IPS-18c (cell line): ENCODE measurements around the gene SMC4.
A peak's percentile ranks its signal among the peaks of the same experiment; 100 is the strongest.
"Not testable (repeated sequence)": the region's sequence is repeated elsewhere in the genome, so short reads cannot be mapped to it uniquely, and the experiment has no call there.

Experiments used
- H3K4me3 ChIP-seq: 2 replicates; pipeline ENCODE4 v1.7.0; 2013; ENCODE audit warnings: low read depth, mild to moderate bottlenecking, low read length, moderate library complexity; ENCODE audit not compliant: insufficient read depth
- H3K9me3 ChIP-seq: one replicate; pipeline ENCODE4 v1.6.1; 2013; ENCODE audit warnings: mild to moderate bottlenecking, low read length, moderate library complexity; ENCODE audit not compliant: control insufficient read depth, insufficient read depth

Gene SMC4

DNA sequence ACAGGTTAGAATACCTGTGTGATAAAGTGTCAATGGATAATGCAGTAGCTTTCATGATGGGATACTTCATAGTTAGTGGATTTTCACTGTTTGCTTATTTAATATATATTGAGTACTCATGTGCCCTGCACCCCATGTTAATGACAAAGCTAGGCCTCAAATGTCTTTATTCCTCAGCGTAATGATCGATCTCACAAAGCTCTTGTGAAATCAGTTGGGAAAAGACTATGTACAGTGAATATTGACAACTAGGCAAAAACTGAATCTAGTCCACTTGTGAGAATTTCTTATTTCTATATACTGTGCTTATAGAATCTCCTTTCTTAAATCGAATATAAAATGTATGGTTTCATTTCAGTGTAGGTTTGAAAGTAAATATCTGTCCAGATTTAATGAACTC lies 17.9 kb downstream of the SMC4 start:
- Histone ChIP-seq H3K9me3 (no peaks in the 10 kb centered on the region), H3K4me3 (no peak overlapping the region)

- no peak overlapping the region for H3K4me3 ChIP-seq
- no peaks in the 10 kb centered on the region for H3K9me3 ChIP-seq
These were observed 28.5 kb downstream of the SMC4 start for GRCh38 chr3:160427832-160428424.

DNA sequence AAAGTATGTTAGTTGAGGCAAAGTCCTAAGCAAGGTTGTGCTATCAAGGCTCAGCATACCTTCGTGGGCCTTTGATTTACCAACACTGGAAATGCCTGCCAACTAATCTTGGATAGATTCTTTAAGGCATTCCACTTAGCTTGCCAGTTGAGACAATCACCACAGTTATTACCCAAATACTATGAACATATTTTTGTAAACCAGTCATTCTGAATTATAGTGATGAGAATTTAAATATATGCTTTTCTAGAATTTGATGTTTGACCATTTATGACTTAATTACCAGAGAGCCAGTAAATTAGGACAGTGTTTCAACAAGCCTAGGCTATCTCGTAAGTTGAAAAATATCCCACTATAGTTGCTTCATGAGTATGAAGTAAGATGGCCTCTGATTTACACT lies 34.6 kb downstream of the SMC4 start:
- H3K4me3 ChIP-seq: no peak overlapping the region

GRCh38 chr3:160435095-160435494 lies 35.6 kb downstream of the SMC4 start:
- Histone ChIP-seq H3K9me3 (no peaks in the 10 kb centered on the region), H3K4me3 (no peak overlapping the region)

More for the DNA sequence above, 34.6 kb downstream of the SMC4 start:
- no peaks in the 10 kb centered on the region for H3K9me3 ChIP-seq

GRCh38 chr3:160435747-160436146 lies 36.3 kb downstream of the SMC4 start:
- Histone ChIP-seq H3K4me3 (no peak overlapping the region), H3K9me3 (no peaks in the 10 kb centered on the region)

GRCh38 chr3:160437083-160437455 lies 37.6 kb downstream of the SMC4 start:
- Histone ChIP-seq H3K9me3 (no peaks in the 10 kb centered on the region), H3K4me3 (no peak overlapping the region)

GRCh38 chr3:160440687-160441086 lies 41.2 kb downstream of the SMC4 start:
- peaks cover 3% of the 10 kb centered on the region for H3K9me3 ChIP-seq
- H3K4me3 ChIP-seq: no peak overlapping the region

- Histone ChIP-seq H3K4me3 (no peak overlapping the region), H3K9me3 (peaks cover 3% of the 10 kb centered on the region)
These were observed 45.0 kb downstream of the SMC4 start for GRCh38 chr3:160444411-160444810.

- H3K4me3 ChIP-seq: no peak overlapping the region
- H3K9me3 ChIP-seq: peaks cover 3% of the 10 kb centered on the region
These were observed 46.4 kb downstream of the SMC4 start for GRCh38 chr3:160445854-160446253.

- H3K4me3 ChIP-seq: no peak overlapping the region; the same call in 1 of the 2 replicates
- H3K9me3 ChIP-seq: peaks cover 3% of the 10 kb centered on the region
These were observed 47.1 kb downstream of the SMC4 start for GRCh38 chr3:160446522-160447056.

GRCh38 chr3:160447544-160447943 lies 48.1 kb downstream of the SMC4 start:
- H3K4me3 ChIP-seq: no peak overlapping the region
- peaks cover 3% of the 10 kb centered on the region for H3K9me3 ChIP-seq

GRCh38 chr3:160448845-160449635 lies 49.6 kb downstream of the SMC4 start:
- H3K9me3 ChIP-seq: peaks cover 3% of the 10 kb centered on the region
- peak overlapping the region; percentile 98 for H3K4me3 ChIP-seq

DNA sequence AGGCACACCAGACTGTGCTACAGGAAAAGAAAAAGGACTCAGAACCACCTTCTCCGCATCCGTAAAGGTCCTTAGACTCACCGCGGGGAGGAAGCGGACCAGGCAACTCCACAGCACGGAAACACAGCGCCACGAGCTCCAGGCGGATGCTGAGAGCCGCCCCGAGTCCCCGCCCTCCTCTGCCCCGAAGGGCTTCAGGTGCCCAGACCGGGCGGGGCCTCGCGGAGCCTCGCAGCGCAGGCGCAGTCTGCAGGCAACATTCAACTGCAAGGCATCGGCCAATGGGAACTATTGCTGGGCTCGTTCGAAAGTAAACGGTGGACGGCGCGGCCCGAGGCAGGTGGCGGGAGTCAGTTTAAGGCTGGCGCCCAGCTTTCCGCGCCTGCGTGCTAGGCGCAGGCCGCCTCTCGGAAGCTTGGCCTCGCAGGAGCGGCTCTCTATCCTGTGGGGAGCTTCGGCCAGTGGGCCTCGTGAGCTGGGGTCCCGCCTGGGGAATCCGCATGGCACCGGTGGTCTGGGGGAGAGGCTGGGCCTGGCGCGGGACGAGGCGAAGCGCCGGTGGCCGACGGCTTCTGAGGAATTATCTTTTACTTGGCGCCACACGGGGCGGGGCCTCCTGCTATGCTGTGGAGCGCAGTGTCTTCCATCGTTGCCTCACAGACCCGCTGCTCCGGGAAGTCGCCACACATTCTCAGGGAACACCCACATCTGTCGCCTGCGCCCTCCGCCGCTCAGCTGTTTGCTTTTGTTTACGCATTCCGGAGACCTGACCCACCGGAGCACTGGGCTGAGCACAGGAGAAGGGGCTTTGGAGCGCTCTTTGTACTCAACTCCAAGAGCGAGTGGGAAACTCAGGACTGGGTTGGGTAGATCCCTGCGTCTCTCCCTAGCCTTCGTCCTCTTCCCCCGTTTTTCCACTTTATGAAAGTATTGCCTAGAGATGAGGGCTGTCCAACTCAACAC lies 50.5 kb downstream of the SMC4 start, which contains the start of gene TRIM59:
TRIM59 (minus strand) TSS at position 151 of the 963 bp plus-strand sequence. CDS start 10,603 bp downstream, outside the sequence.
- H3K9me3 ChIP-seq: peaks cover 3% of the 10 kb centered on the region
- peak within 1 kb of the TSS; percentile 98 for H3K4me3 ChIP-seq

- H3K9me3 ChIP-seq: no peaks in the 10 kb centered on the region
- peak overlapping the region; percentile 98 for H3K4me3 ChIP-seq
These were observed 51.4 kb downstream of the SMC4 start for GRCh38 chr3:160450846-160451245.

GRCh38 chr3:160451602-160452001 lies 52.2 kb downstream of the SMC4 start:
- Histone ChIP-seq H3K9me3 (no peaks in the 10 kb centered on the region), H3K4me3 (no peak overlapping the region)

DNA sequence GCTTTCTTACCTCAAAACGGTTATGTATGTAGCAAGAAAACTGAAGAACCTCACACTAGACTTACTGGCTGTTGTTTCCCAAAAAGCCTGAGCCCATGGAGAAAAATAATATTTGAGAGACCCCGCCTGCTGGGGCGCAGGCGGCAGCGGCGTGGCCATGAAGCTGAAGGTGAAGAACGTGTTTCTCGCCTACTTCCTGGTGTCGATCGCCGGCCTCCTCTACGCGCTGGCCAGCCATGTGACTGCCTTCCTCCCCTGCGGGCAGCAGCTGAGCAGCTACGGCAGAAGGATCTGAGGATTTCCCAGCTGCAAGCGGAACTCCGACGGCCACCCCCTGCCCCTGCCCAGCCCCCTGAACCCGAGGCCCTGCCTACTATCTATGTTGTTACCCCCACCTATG lies 52.8 kb downstream of the SMC4 start:
- H3K4me3 ChIP-seq, H3K9me3 ChIP-seq: not testable (repeated sequence)

- no peak overlapping the region for H3K4me3 ChIP-seq
- no peaks in the 10 kb centered on the region for H3K9me3 ChIP-seq
These were observed 55.5 kb downstream of the SMC4 start for GRCh38 chr3:160454995-160455394.
